ENCODE data around the gene LZTS2.
A peak's percentile ranks its signal among the peaks of the same experiment; 100 is the strongest.

Gene LZTS2

GRCh38 chr10:101007099-101007711 is 7.6 kb downstream of the LZTS2 start:
- Histone ChIP-seq H3K23ac (ENCODE audit: low read length) (no peak overlapping the region), H2AK5ac (ENCODE audit: low read length) (no peak overlapping the region), H3K4ac (ENCODE audit: low read depth, low read length) (no peak overlapping the region), H3K27ac (ENCODE audit: low read depth, low read length) (no peak overlapping the region), H2BK5ac (ENCODE audit: low read length) (no peak overlapping the region), H3K9ac (ENCODE audit: low read length) (no peak overlapping the region), H3K56ac (ENCODE audit: low read length) (no peak overlapping the region), H3K79me2 (ENCODE audit: control insufficient read depth, insufficient read depth, low read length) (no peaks in the 10 kb centered on the region), H2BK15ac (replicated peaks; ENCODE audit: low read depth) (no peak overlapping the region), H3K18ac (ENCODE audit: low read length) (no peak overlapping the region), H3K27me3 (ENCODE audit: insufficient read depth, low read length, poor library complexity) (no peaks in the 10 kb centered on the region), H3K36me3 (ENCODE audit: control insufficient read depth, insufficient read depth, low read length) (peaks cover 8% of the 10 kb centered on the region), H3K4me1 (ENCODE audit: control insufficient read depth, low read depth, low read length) (no peaks in the 10 kb centered on the region), H3K4me2 (ENCODE audit: low read length) (no peak overlapping the region), H4K8ac (ENCODE audit: low read depth, low read length) (no peak overlapping the region), H3K79me1 (ENCODE audit: low read length) (peaks cover 2% of the 10 kb centered on the region), H4K5ac (ENCODE audit: low read length) (no peak overlapping the region), H2BK120ac (ENCODE audit: low read depth, low read length) (no peak overlapping the region), H3K4me3 (ENCODE audit: low read length) (no peak overlapping the region)
- no peak for DNase-seq
- no CpG with 5 or more reads among the region's 11 CpGs for WGBS (ENCODE audit: extremely low coverage, insufficient coverage, low lambda C conversion rate)

- no peak overlapping the region for H3K9ac ChIP-seq (ENCODE audit: low read length)
- H3K23ac ChIP-seq (ENCODE audit: low read length): no peak overlapping the region
- no CpG with 5 or more reads among the region's 13 CpGs for WGBS (ENCODE audit: extremely low coverage, insufficient coverage, low lambda C conversion rate)
- no peak overlapping the region for H2AK5ac ChIP-seq (ENCODE audit: low read length)
- no peak overlapping the region for H3K18ac ChIP-seq (ENCODE audit: low read length)
- no peak overlapping the region for H2BK15ac ChIP-seq (replicated peaks; ENCODE audit: low read depth)
- H2BK5ac ChIP-seq (ENCODE audit: low read length): no peak overlapping the region
- H3K27ac ChIP-seq (ENCODE audit: low read depth, low read length): no peak overlapping the region
- no peak overlapping the region for H3K4ac ChIP-seq (ENCODE audit: low read depth, low read length)
- DNase-seq: no peak
- H3K36me3 ChIP-seq (ENCODE audit: control insufficient read depth, insufficient read depth, low read length): peaks cover 6% of the 10 kb centered on the region
- no peaks in the 10 kb centered on the region for H3K79me1 ChIP-seq (ENCODE audit: low read length)
- H3K4me1 ChIP-seq (ENCODE audit: control insufficient read depth, low read depth, low read length): no peaks in the 10 kb centered on the region
- no peak overlapping the region for H3K4me3 ChIP-seq (ENCODE audit: low read length)
- H3K27me3 ChIP-seq (ENCODE audit: insufficient read depth, low read length, poor library complexity): no peaks in the 10 kb centered on the region
- no peak overlapping the region for H4K8ac ChIP-seq (ENCODE audit: low read depth, low read length)
- no peak overlapping the region for H4K5ac ChIP-seq (ENCODE audit: low read length)
- H2BK120ac ChIP-seq (ENCODE audit: low read depth, low read length): no peak overlapping the region
- no peak overlapping the region for H3K4me2 ChIP-seq (ENCODE audit: low read length)
- no peaks in the 10 kb centered on the region for H3K79me2 ChIP-seq (ENCODE audit: control insufficient read depth, insufficient read depth, low read length)
- no peak overlapping the region for H3K56ac ChIP-seq (ENCODE audit: low read length)
Measured at GRCh38 chr10:101007915-101008822, 8.6 kb downstream of the LZTS2 start.

GRCh38 chr10:101008823-101009423 is 9.3 kb downstream of the LZTS2 start:
- no peak overlapping the region for H4K8ac ChIP-seq (ENCODE audit: low read depth, low read length)
- H3K56ac ChIP-seq (ENCODE audit: low read length): no peak overlapping the region
- no peak overlapping the region for H2BK5ac ChIP-seq (ENCODE audit: low read length)
- H3K23ac ChIP-seq (ENCODE audit: low read length): no peak overlapping the region
- no peaks in the 10 kb centered on the region for H3K79me1 ChIP-seq (ENCODE audit: low read length)
- H3K27me3 ChIP-seq (ENCODE audit: insufficient read depth, low read length, poor library complexity): no peaks in the 10 kb centered on the region
- H3K9ac ChIP-seq (ENCODE audit: low read length): no peak overlapping the region
- H3K79me2 ChIP-seq (ENCODE audit: control insufficient read depth, insufficient read depth, low read length): no peaks in the 10 kb centered on the region
- no peak overlapping the region for H3K27ac ChIP-seq (ENCODE audit: low read depth, low read length)
- no peak overlapping the region for H4K5ac ChIP-seq (ENCODE audit: low read length)
- H3K4me3 ChIP-seq (ENCODE audit: low read length): no peak overlapping the region
- no peak overlapping the region for H2AK5ac ChIP-seq (ENCODE audit: low read length)
- DNase-seq: no peak
- peaks cover 4% of the 10 kb centered on the region for H3K36me3 ChIP-seq (ENCODE audit: control insufficient read depth, insufficient read depth, low read length)
- no peaks in the 10 kb centered on the region for H3K4me1 ChIP-seq (ENCODE audit: control insufficient read depth, low read depth, low read length)
- no peak overlapping the region for H3K18ac ChIP-seq (ENCODE audit: low read length)
- H3K4ac ChIP-seq (ENCODE audit: low read depth, low read length): no peak overlapping the region
- H3K4me2 ChIP-seq (ENCODE audit: low read length): no peak overlapping the region
- H2BK15ac ChIP-seq (replicated peaks; ENCODE audit: low read depth): no peak overlapping the region
- WGBS (ENCODE audit: extremely low coverage, insufficient coverage, low lambda C conversion rate): no CpG with 5 or more reads among the region's 6 CpGs
- H2BK120ac ChIP-seq (ENCODE audit: low read depth, low read length): no peak overlapping the region

GRCh38 chr10:101010329-101010728 is 10.7 kb downstream of the LZTS2 start:
- H3K4me1 ChIP-seq (ENCODE audit: control insufficient read depth, low read depth, low read length): no peaks in the 10 kb centered on the region
- H2BK5ac ChIP-seq (ENCODE audit: low read length): no peak overlapping the region
- H3K56ac ChIP-seq (ENCODE audit: low read length): no peak overlapping the region
- H2BK15ac ChIP-seq (replicated peaks; ENCODE audit: low read depth): no peak overlapping the region
- no peak for DNase-seq
- H3K18ac ChIP-seq (ENCODE audit: low read length): no peak overlapping the region
- no peak overlapping the region for H3K4me3 ChIP-seq (ENCODE audit: low read length)
- H3K79me1 ChIP-seq (ENCODE audit: low read length): no peaks in the 10 kb centered on the region
- no peak overlapping the region for H3K23ac ChIP-seq (ENCODE audit: low read length)
- no peak overlapping the region for H3K27ac ChIP-seq (ENCODE audit: low read depth, low read length)
- H2AK5ac ChIP-seq (ENCODE audit: low read length): no peak overlapping the region
- H4K5ac ChIP-seq (ENCODE audit: low read length): no peak overlapping the region
- H2BK120ac ChIP-seq (ENCODE audit: low read depth, low read length): no peak overlapping the region
- WGBS (ENCODE audit: extremely low coverage, insufficient coverage, low lambda C conversion rate): no CpG with 5 or more reads among the region's 22 CpGs
- H4K8ac ChIP-seq (ENCODE audit: low read depth, low read length): no peak overlapping the region
- H3K9ac ChIP-seq (ENCODE audit: low read length): no peak overlapping the region
- H3K79me2 ChIP-seq (ENCODE audit: control insufficient read depth, insufficient read depth, low read length): no peaks in the 10 kb centered on the region
- H3K27me3 ChIP-seq (ENCODE audit: insufficient read depth, low read length, poor library complexity): no peaks in the 10 kb centered on the region
- H3K36me3 ChIP-seq (ENCODE audit: control insufficient read depth, insufficient read depth, low read length): peaks cover 3% of the 10 kb centered on the region
- no peak overlapping the region for H3K4ac ChIP-seq (ENCODE audit: low read depth, low read length)
- H3K4me2 ChIP-seq (ENCODE audit: low read length): no peak overlapping the region

GRCh38 chr10:101011517-101012423 is 12.2 kb downstream of the LZTS2 start:
- Histone ChIP-seq H2BK5ac (ENCODE audit: low read length) (no peak overlapping the region), H3K27me3 (ENCODE audit: insufficient read depth, low read length, poor library complexity) (no peaks in the 10 kb centered on the region), H3K23ac (ENCODE audit: low read length) (no peak overlapping the region), H4K5ac (ENCODE audit: low read length) (no peak overlapping the region), H2BK15ac (replicated peaks; ENCODE audit: low read depth) (no peak overlapping the region), H3K9ac (ENCODE audit: low read length) (no peak overlapping the region), H3K56ac (ENCODE audit: low read length) (no peak overlapping the region), H3K4ac (ENCODE audit: low read depth, low read length) (no peak overlapping the region), H3K27ac (ENCODE audit: low read depth, low read length) (no peak overlapping the region), H3K79me1 (ENCODE audit: low read length) (no peaks in the 10 kb centered on the region), H3K36me3 (ENCODE audit: control insufficient read depth, insufficient read depth, low read length) (no peaks in the 10 kb centered on the region), H3K79me2 (ENCODE audit: control insufficient read depth, insufficient read depth, low read length) (no peaks in the 10 kb centered on the region), H3K4me1 (ENCODE audit: control insufficient read depth, low read depth, low read length) (no peaks in the 10 kb centered on the region), H3K4me2 (ENCODE audit: low read length) (no peak overlapping the region), H3K18ac (ENCODE audit: low read length) (no peak overlapping the region), H2BK120ac (ENCODE audit: low read depth, low read length) (no peak overlapping the region), H4K8ac (ENCODE audit: low read depth, low read length) (no peak overlapping the region), H3K4me3 (ENCODE audit: low read length) (no peak overlapping the region), H2AK5ac (ENCODE audit: low read length) (no peak overlapping the region)
- WGBS (ENCODE audit: extremely low coverage, insufficient coverage, low lambda C conversion rate): no CpG with 5 or more reads among the region's 22 CpGs
- DNase-seq: peak; percentile 78
